ENCODE results near the gene NNAT. TPM values are rescaled to one million over a fixed set of nuclear protein-coding genes. Genes with fewer than 3 reads are reported as not detected.

The NNAT gene
- total and polyA plus RNA-seq, 4 donors = 0.09 to 0.24 TPM; not detected in 2

GRCh38 chr20:37526839-37527637 is 6.0 kb downstream of the NNAT start:
- Histone ChIP-seq H3K4me1 (ENCODE audit: control insufficient read depth in 4 of 4, insufficient read depth in 4 of 4, low read length in 3 of 4) (peaks cover 6 to 44% (median 34%) of the 10 kb centered on the region in 4 donors), H3K9ac (ENCODE audit: low read depth in 1 of 2, low read length in 2 of 2) (peak overlapping the region; percentile 90 to 93), H3K27me3 (ENCODE audit: control insufficient read depth in 4 of 4, insufficient read depth in 4 of 4, low read length in 3 of 4) (no peaks in the 10 kb centered on the region), H3K27ac (ENCODE audit: low read depth in 1 of 2, low read length in 2 of 2) (peak overlapping the region; percentile 98 to 99), H3K9me3 (ENCODE audit: control insufficient read depth in 4 of 4, low read length in 3 of 4) (no peaks in the 10 kb centered on the region), H3K4me3 (ENCODE audit: low read depth in 1 of 3, low read length in 3 of 3) (peak overlapping the region; percentile 81 to 100 (median 98)), H3K36me3 (ENCODE audit: control insufficient read depth in 4 of 4, insufficient read depth in 3 of 4, low read depth in 1 of 4, low read length in 3 of 4) (no peaks in the 10 kb centered on the region)
- TF ChIP-seq EGR1 (IDR thresholded peaks at IDR 0.05; ENCODE audit: low read depth in 2 of 2) (no peak), FOXA2 (IDR thresholded peaks at IDR 0.05) (no peak), YY1 (IDR thresholded peaks at IDR 0.05) (no peak), HNF4A (conservative IDR thresholded peaks at IDR 0.05) (no peak), JUND (IDR thresholded peaks at IDR 0.05) (no peak), NR2F2 (IDR thresholded peaks at IDR 0.05) (peak; percentile 5)
- under 1% methylated on average over 28 of the region's 28 CpGs for whole genome bisulfite sequencing
- no peak for DNase-seq (ENCODE audit: low spot score)

- peak; percentile 92 for DNase-seq (ENCODE audit: low spot score)
- under 1% methylated on average over 62 of the region's 62 CpGs for WGBS
- Histone ChIP-seq H3K27ac (ENCODE audit: low read depth in 1 of 2, low read length in 2 of 2) (peak within 1 kb of the TSS; percentile 98 to 99), H3K36me3 (ENCODE audit: control insufficient read depth in 4 of 4, insufficient read depth in 3 of 4, low read depth in 1 of 4, low read length in 3 of 4) (no peaks in the 10 kb centered on the region), H3K27me3 (ENCODE audit: control insufficient read depth in 4 of 4, insufficient read depth in 4 of 4, low read length in 3 of 4) (no peaks in the 10 kb centered on the region), H3K9ac (ENCODE audit: low read depth in 1 of 2, low read length in 2 of 2) (peak within 1 kb of the TSS; percentile 90 to 97), H3K4me3 (ENCODE audit: low read depth in 1 of 3, low read length in 3 of 3) (peak within 1 kb of the TSS; percentile 81 to 100 (median 98)), H3K9me3 (ENCODE audit: control insufficient read depth in 4 of 4, low read length in 3 of 4) (no peaks in the 10 kb centered on the region), H3K4me1 (ENCODE audit: control insufficient read depth in 4 of 4, insufficient read depth in 4 of 4, low read length in 3 of 4) (peaks cover 6 to 41% (median 33%) of the 10 kb centered on the region in 4 donors)
- TF ChIP-seq FOXA1 (IDR thresholded peaks at IDR 0.05) = no peak
- TF ChIP-seq FOXA2 (IDR thresholded peaks at IDR 0.05) = no peak
- peak; percentile 84 for TF ChIP-seq MAX (IDR thresholded peaks at IDR 0.05)
- no peak for TF ChIP-seq CTCF (IDR thresholded peaks at IDR 0.05; ENCODE audit: low read depth, low read length, missing input control)
- peak; percentile 92 for TF ChIP-seq HNF4G (IDR thresholded peaks at IDR 0.05)
- TF ChIP-seq NR2F2 (IDR thresholded peaks at IDR 0.05) = no peak
- TF ChIP-seq TAF1 (conservative IDR thresholded peaks at IDR 0.05) = peak; percentile 80
- TF ChIP-seq YY1 (IDR thresholded peaks at IDR 0.05) = peak; percentile 80
- TF ChIP-seq EGR1 (IDR thresholded peaks at IDR 0.05; ENCODE audit: low read depth in 2 of 2) = peak in 1 of 2 donors; percentile 46
- TF ChIP-seq RAD21 (IDR thresholded peaks at IDR 0.05) = peak in 1 of 2 donors; percentile 5
- no peak for TF ChIP-seq GABPA (IDR thresholded peaks at IDR 0.05 in 1 of 2, conservative IDR thresholded peaks at IDR 0.05 in 1 of 2)
- TF ChIP-seq RXRA (IDR thresholded peaks at IDR 0.05) = peak; percentile 78 to 81
- peak in 1 of 2 donors; percentile 48 for TF ChIP-seq JUND (IDR thresholded peaks at IDR 0.05)
- peak; percentile 83 for TF ChIP-seq SP1 (IDR thresholded peaks at IDR 0.05)
- peak; percentile 39 for TF ChIP-seq ZBTB33 (IDR thresholded peaks at IDR 0.05)
- TF ChIP-seq ATF3 (IDR thresholded peaks at IDR 0.05) = peak; percentile 85
- peak; percentile 89 to 95 for TF ChIP-seq HNF4A (conservative IDR thresholded peaks at IDR 0.05)
- TF ChIP-seq REST (IDR thresholded peaks at IDR 0.05) = peak; percentile 70
Measured at GRCh38 chr20:37527638-37528445, 6.8 kb downstream of the NNAT start, which contains the start of gene BLCAP. TSS of gene BLCAP (minus strand) at chr20:37527876. CDS start at chr20:37519174, 8,702 bp downstream.
